NCI-H526 treated with DMSO at 0.1 percent for 48 hours (cell line): ENCODE measurements around the gene RABGAP1L.
"Not testable (repeated sequence)": the region's sequence is repeated elsewhere in the genome, so short reads cannot be mapped to it uniquely, and the experiment has no call there.

ENCODE experiments used
- DNase-seq: peaks from one replicate; lab custom pipeline; 2025; lab: John Stamatoyannopoulos, UW

RABGAP1L gene

DNA sequence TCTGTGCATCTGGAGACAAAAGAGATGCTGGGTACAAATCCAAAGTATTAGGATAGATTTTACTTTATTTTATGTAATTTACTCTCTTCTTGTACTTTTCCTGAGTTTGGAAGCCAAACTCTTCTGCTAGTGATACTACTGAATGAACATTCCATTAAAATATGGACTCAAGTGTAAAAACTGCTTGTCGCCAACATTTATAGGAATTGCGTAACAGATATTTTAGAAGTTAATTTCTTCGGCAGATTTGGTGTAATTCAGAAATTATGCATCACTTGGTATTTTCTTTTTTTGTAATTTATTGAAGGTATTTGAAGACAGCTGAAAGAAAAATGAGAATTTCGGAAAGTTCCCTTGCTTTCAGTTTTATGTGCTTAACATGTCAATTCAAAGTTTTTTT is 137.0 kb downstream of the RABGAP1L start:
- DNase-seq, result no peak

DNA sequence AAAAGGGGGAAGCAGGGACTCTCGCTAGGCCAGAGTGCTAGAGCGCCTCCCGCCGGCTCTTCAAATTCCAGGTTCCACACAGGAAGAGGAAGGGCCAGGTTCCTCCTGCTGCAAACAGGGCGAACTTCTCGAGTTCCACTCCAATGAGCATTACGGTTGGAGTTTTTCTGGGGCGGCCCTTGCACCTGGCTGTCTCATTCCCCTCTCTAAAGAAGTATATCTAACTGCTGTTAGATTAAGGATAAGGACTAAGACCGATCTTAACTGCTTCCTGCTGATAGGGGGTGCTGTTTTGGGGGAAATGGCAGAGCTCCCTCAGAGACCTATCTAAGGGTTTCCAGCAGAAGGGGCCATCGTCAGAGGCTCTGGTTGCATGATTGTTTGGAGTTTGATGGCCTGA is 138.0 kb downstream of the RABGAP1L start:
- DNase-seq, result no peak

DNA sequence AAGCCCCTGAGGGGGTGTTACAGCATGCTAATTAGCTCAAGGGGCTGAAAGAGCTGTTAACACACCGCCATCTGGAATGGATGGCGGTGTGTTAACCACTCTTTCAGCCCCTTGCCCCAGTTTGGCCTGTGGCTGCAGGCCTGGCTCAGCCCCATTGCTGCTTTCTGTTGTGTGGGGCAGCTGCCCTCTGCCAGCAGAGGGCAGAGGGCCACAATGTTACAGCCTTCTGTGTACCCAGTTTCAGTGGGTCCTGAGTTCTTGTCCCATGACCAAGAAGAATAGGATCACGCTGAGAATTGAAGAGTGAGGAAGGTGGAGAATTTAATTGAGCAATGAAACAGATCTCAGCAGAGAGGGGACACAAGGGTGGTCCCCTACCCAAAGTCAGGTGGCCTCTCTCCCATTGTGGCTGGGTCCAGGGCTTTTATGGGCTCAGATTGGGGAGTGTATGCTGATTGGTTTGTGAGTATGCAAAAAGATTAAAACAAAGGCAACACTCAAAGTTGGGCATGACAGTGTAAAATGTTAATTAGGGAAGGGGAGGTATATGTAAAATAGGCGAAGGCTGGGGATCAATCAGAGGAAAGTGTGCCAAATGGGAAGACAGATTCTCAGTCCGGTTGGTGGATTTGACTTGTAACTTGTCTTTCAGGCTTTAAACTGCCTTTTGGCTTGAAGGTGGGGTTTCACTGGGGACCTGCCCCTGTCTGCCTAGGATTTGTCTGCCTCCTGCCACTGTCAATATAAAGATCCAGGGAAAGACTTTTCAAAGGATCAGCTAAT is 142.2 kb downstream of the RABGAP1L start:
- DNase-seq, result no peak

DNA sequence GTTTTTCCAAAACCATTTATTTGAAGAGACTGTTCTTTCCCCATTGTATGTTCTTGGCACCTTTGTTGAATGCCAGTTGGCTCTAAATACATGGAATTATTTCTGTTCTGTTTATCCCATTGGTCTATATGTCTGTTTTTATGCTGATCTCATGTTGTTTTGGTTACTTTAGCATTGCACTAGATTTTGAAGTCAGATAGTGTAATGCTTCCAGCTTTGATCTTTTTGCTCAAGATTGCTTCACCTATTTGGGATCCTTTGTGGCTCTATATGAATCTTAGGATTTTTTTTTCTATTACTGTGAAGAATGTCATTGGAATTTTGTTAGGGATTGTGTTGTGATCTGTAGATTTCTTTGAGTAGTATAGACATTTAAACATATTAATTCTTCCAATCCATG is 149.3 kb downstream of the RABGAP1L start:
- DNase-seq, result no peak

DNA sequence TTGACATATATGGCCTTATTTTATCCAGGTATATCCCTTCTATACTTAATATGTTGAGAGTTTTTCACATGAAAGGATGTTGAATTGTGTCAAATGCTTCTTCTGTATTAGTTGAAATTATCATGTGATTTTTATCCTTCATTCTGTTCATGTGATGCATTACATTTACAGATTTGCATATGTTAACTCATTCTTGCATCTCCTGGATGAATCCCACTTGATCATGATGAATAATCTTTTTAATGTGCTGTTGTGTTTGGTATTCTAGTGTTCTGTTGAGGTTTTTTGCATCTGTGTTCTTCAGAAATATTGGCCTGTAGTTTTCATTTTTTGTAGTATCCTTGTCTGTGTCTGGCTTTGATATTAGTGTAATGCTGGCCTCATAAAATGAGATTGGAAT is 150.2 kb downstream of the RABGAP1L start:
- DNase-seq, result no peak

DNA sequence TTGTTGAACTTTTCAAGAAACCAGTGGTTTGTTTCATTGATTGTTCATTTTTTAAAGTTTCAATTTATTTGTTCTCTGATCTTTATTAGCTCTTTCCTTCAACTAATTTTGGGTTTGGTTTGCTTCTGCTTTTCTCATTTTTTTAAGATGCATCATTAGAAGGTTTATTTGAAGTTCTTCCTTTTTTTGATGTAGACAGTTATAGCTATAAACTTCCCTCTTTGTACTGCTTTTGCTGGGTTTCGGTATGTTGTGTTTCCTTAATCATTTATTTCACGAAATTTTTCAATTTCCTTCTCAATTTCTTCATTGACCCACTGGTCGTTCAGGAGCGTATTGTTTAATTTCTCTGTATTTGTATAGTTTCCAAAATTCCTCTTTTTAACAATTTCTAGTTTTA is 155.1 kb downstream of the RABGAP1L start:
- no peak for DNase-seq

DNA sequence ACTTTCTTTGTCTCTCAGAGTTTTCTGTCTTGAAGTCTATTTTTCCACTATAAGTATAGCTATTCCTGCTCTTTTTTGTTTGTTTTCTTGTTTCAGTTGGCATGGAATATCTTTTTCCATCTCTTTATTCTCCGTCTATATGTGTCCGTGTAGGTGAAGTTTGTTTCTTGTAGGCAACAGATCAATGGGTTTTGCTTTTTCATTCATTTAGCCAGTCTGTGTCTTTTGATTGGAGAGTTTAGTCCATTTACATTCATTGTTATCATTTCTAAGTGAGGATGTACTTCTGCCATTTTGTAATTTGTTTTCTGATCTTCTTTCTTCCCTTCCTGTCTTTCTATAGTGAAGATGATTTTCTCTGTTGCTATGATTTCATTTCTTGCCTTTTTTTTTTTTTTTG is 155.9 kb downstream of the RABGAP1L start:
- DNase-seq, result no peak

DNA sequence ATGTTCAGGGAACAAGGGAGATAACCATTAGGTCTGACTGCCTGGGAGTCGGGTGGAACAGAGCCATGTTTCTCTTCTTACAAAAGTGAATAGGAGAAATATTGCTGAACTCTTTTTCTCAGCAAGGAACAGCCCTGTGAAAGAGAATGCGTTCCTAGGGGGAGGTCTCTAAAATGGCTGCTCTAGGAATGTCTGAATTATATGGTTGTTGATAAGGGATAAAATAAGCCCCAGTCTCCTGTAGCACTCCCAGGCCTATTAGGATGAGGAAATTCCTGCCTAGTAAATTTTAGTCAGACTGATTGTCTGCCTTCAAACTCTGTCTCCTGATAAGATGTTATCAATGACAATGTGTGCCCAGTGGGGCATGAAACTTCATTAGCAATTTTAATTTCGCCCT is 161.6 kb downstream of the RABGAP1L start:
- DNase-seq, result not testable (repeated sequence)

DNA sequence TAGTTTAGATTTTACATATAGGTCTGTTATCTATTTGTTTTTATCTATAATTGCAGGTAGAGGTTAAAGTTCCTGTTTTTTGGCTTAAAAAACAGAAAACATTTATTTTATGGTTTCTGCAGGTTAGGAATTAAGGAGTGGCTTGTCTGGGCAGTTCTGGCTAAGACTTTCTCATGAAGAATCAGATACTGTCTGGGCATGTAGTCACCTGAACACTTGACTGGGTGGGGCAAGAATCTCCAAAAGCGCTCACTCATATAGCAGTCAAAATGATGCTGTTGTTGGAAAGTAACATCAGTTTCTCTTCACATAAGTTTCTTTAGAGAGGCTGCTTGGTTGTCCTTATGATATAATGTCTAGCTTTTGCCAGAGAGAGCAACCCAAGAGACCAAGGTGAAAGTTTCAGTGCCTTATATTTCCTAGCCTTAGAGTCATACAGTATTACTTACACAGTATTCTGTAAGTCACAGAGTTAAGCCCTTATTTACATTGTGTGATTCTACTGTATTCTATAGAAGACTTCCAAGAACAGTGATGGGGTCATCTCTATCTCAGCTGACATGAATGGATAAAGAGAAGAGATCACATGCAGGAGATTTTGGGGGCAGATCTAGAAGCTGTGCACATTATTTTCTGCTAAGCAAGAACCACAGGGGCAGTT is 163.0 kb downstream of the RABGAP1L start:
- no peak for DNase-seq

DNA sequence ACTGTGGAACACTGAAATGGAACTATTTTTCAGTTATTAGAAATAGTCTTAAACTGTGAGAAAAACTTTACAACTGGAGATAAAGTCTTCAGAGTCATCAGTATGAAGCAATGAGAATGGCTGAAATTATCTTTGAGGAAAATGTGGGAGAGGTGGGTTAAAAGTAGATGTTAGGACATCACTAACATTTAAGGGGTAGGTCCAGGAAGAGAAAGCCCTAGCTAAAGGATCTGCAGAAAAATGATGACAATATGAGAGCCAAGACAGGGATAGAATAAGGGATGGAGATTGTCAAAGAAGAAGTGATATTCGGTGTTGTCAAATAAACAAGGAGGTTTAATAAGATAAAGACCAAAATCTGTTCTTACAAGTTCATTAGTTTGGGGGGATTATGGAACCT is 165.2 kb downstream of the RABGAP1L start:
- DNase-seq, result no peak

DNA sequence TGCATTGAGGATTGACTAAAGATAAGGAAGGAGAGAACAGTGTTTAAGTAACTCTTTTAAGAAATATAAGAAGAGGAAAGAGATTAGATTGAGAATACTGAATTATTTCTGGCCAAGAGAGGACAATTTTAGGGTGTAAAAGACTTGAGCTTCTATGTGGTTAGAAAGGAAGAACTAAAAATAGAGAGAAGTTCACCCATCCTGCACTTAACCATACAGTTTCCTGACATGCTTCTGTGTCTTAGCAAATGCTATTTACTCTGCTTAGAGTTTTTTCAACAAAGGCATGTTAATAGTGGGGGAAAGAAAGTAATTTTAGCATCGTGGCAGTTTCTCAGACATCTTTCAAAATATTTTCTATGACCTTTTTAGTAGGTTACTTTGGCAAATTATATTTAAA is 165.6 kb downstream of the RABGAP1L start:
- no peak for DNase-seq

DNA sequence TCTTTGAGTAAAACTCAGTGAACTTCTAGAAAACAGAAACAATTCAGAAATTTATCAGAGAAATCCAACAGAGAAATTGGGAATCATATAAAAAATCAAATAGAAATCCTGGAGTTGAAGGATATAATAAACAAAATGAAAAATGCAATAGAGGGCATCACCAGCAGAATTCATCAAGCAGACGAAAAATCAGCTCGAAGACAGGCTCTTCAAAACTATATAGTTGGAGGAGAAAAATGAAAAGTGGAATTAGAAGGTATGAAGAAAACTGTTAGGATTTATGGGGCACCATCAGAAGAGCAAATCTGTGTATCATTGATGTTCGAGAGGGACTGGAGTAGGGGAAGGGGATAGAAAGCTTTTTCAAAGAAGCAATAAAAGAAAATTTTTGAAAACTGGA is 167.0 kb downstream of the RABGAP1L start:
- no peak for DNase-seq

DNA sequence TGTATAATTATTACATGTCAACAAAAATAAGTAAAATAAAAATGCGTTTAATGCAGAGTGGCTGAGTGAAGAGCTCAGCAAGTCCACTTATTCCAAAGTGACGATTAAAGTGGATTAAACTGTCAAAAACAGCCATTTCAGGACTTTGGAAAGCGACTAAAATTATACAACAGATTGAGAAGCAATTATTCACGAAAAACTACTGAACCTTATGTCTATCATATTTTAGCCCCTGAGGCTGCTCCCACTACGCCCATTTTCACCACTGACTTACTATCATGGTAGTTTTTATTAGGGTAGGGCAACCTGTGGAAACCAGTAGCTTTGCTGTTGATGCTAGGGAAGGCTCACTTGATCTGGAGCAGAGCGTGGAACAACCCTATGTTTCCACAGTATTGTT is 174.1 kb downstream of the RABGAP1L start:
- no peak for DNase-seq

DNA sequence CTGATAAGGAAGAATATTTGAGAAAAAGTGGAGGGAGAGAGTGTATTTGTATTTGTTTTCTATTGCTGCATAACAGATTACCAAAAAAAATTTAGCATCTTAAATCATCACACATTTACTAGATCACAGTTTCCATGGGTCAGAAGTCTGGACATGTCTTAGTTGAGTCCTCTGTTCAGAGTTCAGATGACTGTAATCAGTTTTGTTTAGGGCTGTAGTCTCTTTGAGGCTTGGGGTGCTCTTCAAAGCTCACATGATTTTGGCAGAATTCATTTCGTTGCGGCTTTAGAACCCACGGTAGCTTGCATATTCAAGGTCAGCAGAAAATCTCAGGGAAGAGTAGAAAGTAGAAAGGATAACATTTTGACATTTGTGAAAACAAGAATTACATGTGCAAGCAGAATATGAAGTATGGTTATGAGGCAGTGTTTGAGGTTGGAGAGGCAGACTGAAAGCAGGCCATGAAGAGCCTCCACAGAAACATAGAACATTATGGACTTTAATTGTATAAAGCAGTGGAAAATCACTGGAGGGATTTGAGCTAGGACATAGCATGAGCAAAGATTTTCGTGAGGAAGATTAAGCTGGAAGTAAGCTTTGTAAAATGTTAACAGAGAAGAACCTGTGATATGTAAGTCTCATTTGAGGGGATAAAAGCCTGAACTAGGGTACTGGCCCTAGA is 177.8 kb downstream of the RABGAP1L start:
- no peak for DNase-seq

DNA sequence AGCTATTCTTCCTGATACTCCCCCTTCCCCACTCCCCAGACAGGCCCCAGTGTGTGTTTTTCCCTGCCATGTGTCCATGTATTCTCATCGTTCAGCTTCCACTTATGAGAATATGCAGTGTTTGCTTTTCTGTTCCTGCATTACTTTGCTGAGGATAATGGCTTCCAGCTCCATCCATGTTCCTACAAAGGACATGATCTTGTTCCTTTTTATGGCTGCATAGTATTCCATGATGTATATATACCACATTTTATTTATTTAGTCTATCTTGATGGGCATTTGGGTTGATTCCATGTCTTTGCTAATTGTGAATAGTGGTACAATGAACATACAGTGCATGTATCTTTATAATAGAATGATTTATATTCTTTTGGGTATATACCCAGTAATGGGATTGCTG is 181.1 kb downstream of the RABGAP1L start:
- DNase-seq, result not testable (repeated sequence)

DNA sequence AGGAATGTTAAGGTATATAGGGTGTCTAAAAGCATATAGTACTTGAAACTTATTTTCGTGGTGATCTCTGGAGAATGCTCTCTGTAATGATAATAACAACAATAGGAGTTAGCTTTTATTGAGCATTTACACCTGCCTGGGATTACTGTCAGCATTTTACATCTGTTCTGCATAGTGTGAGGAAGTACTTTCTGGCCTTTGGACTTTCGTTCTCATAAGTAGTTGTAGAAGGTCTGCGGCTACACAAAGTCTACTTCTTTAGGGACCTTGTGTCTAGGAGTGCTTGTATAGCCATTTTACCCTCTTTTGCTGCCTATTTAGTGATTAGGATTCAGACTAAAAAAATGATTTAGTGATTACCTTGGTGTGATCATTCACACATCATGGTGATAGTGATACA is 184.8 kb downstream of the RABGAP1L start:
- DNase-seq, result no peak

DNA sequence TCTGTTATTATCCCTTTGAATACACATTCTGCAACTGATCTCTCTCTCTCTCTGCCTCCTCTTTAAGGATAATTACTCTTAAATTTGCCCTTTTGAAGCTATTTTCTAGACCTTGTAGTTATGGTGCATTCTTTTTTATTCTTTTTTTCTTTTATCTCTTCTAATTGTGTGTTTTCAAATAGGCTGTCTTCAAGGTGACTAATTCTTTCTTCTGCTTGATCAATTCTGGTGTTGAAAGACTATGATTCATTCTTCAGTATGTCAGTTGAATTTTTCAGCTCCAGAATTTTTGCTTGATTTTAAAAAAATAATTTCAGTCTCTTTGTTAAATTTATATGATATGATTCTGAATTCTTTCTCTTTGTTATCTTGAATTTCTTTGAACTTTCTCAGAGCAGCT is 192.8 kb downstream of the RABGAP1L start:
- DNase-seq, result no peak

DNA sequence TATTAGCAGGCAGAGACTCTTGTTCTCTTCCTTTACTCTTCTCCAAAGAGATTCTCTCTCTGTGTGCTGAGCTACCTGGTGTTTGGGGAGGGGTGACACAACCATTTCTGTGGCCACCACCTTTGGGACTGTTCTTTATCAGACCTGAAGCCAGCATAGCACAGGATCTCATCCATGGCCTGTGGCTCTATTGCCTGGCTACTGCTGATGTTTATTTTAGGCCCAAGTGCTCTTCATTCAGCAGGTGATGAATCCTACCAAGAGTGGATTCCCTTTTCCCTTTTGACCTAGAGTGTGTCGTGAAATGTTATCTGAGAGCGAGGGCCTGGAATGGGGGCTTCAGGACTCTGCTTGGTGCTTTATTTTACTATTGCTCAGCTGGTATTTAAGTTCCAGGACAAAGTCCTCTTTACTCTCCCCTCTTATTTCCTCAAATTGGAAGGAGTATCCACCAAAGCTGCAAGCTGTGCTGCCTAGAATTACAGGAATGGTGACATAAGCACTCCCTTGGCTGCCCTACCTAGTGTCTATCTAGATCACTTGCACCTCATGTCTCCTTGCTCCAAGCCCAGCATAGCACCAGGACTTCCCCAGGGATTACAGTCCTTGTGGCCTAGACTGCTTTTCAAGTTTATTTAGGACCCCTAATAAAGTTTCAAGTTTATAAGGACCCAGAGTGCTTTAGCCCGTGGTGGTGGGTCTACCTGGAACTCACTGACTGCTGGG is 193.7 kb downstream of the RABGAP1L start:
- DNase-seq, result no peak

DNA sequence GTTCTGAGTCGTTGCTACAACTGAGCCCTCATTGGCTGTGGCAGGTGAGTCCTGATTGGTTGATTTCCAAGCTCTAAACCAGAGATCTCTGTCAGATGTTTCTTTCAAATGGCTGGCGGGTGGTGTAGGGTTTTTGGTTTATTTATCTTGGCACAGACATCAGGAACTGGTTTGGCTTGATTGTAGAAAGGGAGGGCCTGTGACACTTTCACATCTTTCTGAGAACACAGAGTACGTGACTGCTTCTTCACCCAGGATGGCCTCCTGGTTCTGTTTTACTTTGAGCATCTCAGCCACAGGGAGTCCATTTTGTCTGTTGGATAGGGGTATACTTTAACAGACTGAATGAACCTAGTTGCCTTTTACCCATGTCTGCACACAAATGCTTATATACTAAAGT is 199.0 kb downstream of the RABGAP1L start:
- no peak for DNase-seq

DNA sequence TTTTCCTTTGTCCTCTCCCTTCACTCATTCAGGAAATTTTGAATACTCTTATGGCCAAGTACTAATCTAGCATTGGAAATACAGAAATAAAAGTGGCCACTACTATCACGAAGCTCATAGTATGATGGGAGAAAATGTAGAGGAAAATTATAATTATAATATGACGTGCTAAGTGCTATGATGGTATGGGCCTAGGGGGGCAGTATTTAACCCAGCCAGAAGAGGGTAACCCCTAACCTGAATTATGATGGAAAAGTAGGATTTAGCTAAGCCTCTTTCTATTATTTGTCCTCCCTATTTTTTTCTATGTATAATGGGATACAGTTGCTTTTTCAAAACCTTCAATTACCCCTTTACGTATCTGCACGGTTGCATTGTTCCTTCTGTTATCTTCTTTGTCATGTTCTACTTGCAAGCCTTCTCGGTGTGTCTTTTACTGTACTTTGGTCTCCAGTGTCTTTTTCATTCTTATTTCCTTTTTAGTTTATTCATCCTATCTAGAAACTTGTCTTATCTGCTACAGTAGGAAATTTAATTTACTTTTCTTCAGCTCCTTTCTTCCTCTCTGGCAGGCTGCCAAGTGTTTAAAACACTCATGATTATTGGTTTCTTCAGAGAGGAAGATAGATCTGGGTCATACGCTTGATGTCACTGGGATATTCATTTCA is 199.6 kb downstream of the RABGAP1L start:
- no peak for DNase-seq

DNA sequence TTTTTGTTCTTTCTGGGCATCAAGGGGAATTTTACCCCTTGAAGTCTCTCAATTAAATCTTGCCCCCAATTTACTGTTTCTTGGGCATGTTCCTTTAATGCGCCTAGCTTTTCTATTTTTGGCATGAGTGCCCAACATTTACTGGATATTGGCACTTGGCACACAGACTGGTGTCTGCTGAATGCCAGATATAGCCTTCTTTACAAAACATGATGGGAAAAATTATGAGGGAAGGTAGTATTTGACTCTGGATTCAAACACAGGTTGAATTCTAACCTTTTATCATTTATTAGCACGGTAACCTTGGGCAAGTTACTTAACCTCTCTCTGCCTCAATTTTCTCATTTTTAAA is 200.1 kb downstream of the RABGAP1L start:
- no peak for DNase-seq
